Measurements from ENCODE around the gene SDC3.

GRCh38 chr1:30904191-30904961 is 4.2 kb downstream of the SDC3 start:
- TF ChIP-seq POLR2A (IDR thresholded peaks at IDR 0.05) (no peak), CTCF (IDR thresholded peaks at IDR 0.05) (no peak), POLR2AphosphoS5 (IDR thresholded peaks at IDR 0.05) (no peak)

All from sigmoid colon (tissue), 4 donors.